ENCODE results near the gene RHO. TPM values are rescaled to one million over a fixed set of nuclear protein-coding genes. Genes with fewer than 3 reads are reported as not detected.
"Not testable (repeated sequence)": the region's sequence is repeated elsewhere in the genome, so short reads cannot be mapped to it uniquely, and the experiment has no call there.

The RHO gene
- total and polyA plus RNA-seq, 2 experiments from 2014 or later = 0.19 TPM; not detected in 1

DNA sequence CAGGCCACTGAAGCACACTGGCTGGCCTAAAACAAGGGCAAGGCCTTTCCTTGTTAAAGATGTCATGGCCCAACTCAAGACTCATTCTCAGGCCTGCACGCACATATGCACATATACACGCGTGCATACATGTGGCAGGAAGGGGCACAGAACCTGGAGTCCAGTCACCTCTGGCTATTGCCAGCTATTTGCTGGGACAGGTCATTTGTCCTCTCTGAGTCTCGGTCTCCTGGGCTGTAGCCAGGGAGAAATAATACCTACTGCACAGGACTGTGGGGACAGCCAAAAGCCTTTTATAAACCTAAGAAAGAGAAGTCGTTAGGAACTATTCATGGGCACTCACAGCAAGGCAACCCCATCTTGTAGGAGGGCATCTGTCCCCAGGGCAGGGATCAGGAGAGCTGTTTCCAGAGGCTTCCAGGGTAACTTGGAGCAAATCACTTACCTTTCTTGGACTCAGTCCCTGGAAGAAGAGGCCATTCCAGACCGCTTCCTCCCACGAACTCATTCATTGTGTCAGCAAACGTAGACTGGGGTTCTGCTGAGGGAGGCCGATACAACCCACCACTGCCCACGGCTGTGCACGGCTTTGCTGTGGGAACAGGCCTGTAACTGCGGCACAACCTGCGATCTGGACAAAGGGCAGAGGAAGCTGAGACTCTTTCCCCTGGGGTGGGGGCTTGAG is 41.1 kb upstream of the RHO start:
- WGBS (ENCODE audit: low lambda C conversion rate, missing lambda C conversion rate) = 88% methylated on average over 13 of the region's 13 CpGs
- TF ChIP-seq EZH2 (IDR thresholded peaks at IDR 0.05; ENCODE audit: borderline replicate concordance) = no peak
- TF ChIP-seq, protein P1, sequence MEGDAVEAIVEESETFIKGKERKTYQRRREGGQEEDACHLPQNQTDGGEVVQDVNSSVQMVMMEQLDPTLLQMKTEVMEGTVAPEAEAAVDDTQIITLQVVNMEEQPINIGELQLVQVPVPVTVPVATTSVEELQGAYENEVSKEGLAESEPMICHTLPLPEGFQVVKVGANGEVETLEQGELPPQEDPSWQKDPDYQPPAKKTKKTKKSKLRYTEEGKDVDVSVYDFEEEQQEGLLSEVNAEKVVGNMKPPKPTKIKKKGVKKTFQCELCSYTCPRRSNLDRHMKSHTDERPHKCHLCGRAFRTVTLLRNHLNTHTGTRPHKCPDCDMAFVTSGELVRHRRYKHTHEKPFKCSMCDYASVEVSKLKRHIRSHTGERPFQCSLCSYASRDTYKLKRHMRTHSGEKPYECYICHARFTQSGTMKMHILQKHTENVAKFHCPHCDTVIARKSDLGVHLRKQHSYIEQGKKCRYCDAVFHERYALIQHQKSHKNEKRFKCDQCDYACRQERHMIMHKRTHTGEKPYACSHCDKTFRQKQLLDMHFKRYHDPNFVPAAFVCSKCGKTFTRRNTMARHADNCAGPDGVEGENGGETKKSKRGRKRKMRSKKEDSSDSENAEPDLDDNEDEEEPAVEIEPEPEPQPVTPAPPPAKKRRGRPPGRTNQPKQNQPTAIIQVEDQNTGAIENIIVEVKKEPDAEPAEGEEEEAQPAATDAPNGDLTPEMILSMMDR (IDR thresholded peaks at IDR 0.05; ENCODE audit: poor library complexity) = no peak
- TF ChIP-seq EZH2phosphoT487 (IDR thresholded peaks at IDR 0.05; ENCODE audit: low read depth, severe bottlenecking, unreplicated experiment) = no peak
- no peak for DNase-seq (ENCODE audit: low spot score)
- H3K36me3 ChIP-seq (replicated peaks; ENCODE audit: insufficient read depth, low read depth) = no peaks in the 10 kb centered on the region
- H3K27me3 ChIP-seq = no peaks in the 10 kb centered on the region
- no peaks in the 10 kb centered on the region for H4K20me1 ChIP-seq (ENCODE audit: insufficient read depth, poor library complexity, severe bottlenecking)
- H3K79me2 ChIP-seq = no peaks in the 10 kb centered on the region
- no peak overlapping the region for H3K4me3 ChIP-seq
- H3K27ac ChIP-seq = peak overlapping the region; percentile 71
- no peaks in the 10 kb centered on the region for H3K9me2 ChIP-seq (replicated peaks; ENCODE audit: insufficient read depth)
- H3K9me3 ChIP-seq (ENCODE audit: low read depth) = no peaks in the 10 kb centered on the region
- H3K4me1 ChIP-seq (ENCODE audit: insufficient read depth) = no peaks in the 10 kb centered on the region
- no peak overlapping the region for H2AFZ ChIP-seq
- no peak overlapping the region for H3K4me2 ChIP-seq

- H3K27ac ChIP-seq; H3K9me3 ChIP-seq (ENCODE audit: low read depth); H4K20me1 ChIP-seq (ENCODE audit: insufficient read depth, poor library complexity, severe bottlenecking); H3K4me1 ChIP-seq (ENCODE audit: insufficient read depth); H2AFZ ChIP-seq; DNase-seq (ENCODE audit: low spot score); H3K4me2 ChIP-seq; H3K9me2 ChIP-seq (replicated peaks; ENCODE audit: insufficient read depth); H3K36me3 ChIP-seq (replicated peaks; ENCODE audit: insufficient read depth, low read depth); H3K79me2 ChIP-seq; H3K4me3 ChIP-seq; H3K27me3 ChIP-seq: not testable (repeated sequence)
- WGBS (ENCODE audit: low lambda C conversion rate, missing lambda C conversion rate) = 88% methylated on average over 4 of the region's 4 CpGs
These were observed 40.5 kb upstream of the RHO start for GRCh38 chr3:129487868-129488335.

GRCh38 chr3:129489258-129489657 is 39.2 kb upstream of the RHO start:
- not testable (repeated sequence) for DNase-seq (ENCODE audit: low spot score); H3K27ac ChIP-seq; H3K79me2 ChIP-seq; H3K4me3 ChIP-seq; H4K20me1 ChIP-seq (ENCODE audit: insufficient read depth, poor library complexity, severe bottlenecking); H3K9me3 ChIP-seq (ENCODE audit: low read depth); H3K36me3 ChIP-seq (replicated peaks; ENCODE audit: insufficient read depth, low read depth); H3K4me1 ChIP-seq (ENCODE audit: insufficient read depth); H2AFZ ChIP-seq; H3K4me2 ChIP-seq; H3K9me2 ChIP-seq (replicated peaks; ENCODE audit: insufficient read depth); H3K27me3 ChIP-seq
- WGBS (ENCODE audit: low lambda C conversion rate, missing lambda C conversion rate) = 93% methylated on average over 10 of the region's 10 CpGs

DNA sequence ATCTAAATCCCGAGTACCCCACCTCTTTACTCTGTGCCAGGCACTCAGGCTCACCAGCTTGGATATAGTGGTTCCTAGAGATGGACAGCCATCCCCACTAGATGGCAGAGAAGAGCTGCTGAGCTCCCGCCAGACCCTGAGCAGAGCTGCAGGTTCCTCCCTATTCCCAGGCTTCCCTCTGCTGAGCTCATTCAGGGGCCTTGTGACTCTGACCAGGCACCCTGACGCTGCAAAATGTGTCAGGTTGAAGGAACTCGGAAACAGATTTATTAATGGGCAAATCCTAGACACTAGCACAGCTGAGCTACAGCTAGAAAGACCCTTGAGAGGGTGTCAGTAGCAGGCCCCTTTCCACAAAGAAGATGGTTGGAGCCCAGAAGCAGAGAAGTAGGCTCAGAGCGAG is 38.2 kb upstream of the RHO start:
- H3K9me3 ChIP-seq (ENCODE audit: low read depth) = no peaks in the 10 kb centered on the region
- WGBS (ENCODE audit: low lambda C conversion rate, missing lambda C conversion rate) = 22% methylated on average over 5 of the region's 5 CpGs
- H3K27me3 ChIP-seq = no peaks in the 10 kb centered on the region
- peak overlapping the region; percentile 58 for H3K27ac ChIP-seq
- H3K4me3 ChIP-seq = no peak overlapping the region
- no peak overlapping the region for H3K4me2 ChIP-seq
- H3K36me3 ChIP-seq (replicated peaks; ENCODE audit: insufficient read depth, low read depth) = no peaks in the 10 kb centered on the region
- no peaks in the 10 kb centered on the region for H3K79me2 ChIP-seq
- no peak for TF ChIP-seq EZH2 (IDR thresholded peaks at IDR 0.05; ENCODE audit: borderline replicate concordance)
- TF ChIP-seq, protein P1 (IDR thresholded peaks at IDR 0.05; ENCODE audit: poor library complexity) = peak; percentile 90
- no peaks in the 10 kb centered on the region for H4K20me1 ChIP-seq (ENCODE audit: insufficient read depth, poor library complexity, severe bottlenecking)
- H3K4me1 ChIP-seq (ENCODE audit: insufficient read depth) = peaks cover under 1% of the 10 kb centered on the region
- DNase-seq (ENCODE audit: low spot score) = peak; percentile 92
- H3K9me2 ChIP-seq (replicated peaks; ENCODE audit: insufficient read depth) = no peaks in the 10 kb centered on the region
- no peak overlapping the region for H2AFZ ChIP-seq

- H3K4me1 ChIP-seq (ENCODE audit: insufficient read depth); H3K9me3 ChIP-seq (ENCODE audit: low read depth); H3K9me2 ChIP-seq (replicated peaks; ENCODE audit: insufficient read depth); H2AFZ ChIP-seq; H3K4me2 ChIP-seq; DNase-seq (ENCODE audit: low spot score); H3K36me3 ChIP-seq (replicated peaks; ENCODE audit: insufficient read depth, low read depth); H3K79me2 ChIP-seq; H3K27me3 ChIP-seq; H3K4me3 ChIP-seq; H4K20me1 ChIP-seq (ENCODE audit: insufficient read depth, poor library complexity, severe bottlenecking): not testable (repeated sequence)
- H3K27ac ChIP-seq = peak overlapping the region; percentile 58
- WGBS (ENCODE audit: low lambda C conversion rate, missing lambda C conversion rate) = 80% methylated on average over 4 of the region's 4 CpGs
These were observed 37.4 kb upstream of the RHO start for GRCh38 chr3:129491077-129491476.
